GM12865 (cell line): ENCODE measurements around the gene PTPRK.
"Not testable (repeated sequence)": the region's sequence is repeated elsewhere in the genome, so short reads cannot be mapped to it uniquely, and the experiment has no call there.

Experiments
- DNase-seq: peaks from one replicate; pipeline ENCODE4 v3.0.0; 2010; ENCODE audit warnings: low read depth
- H3K4me3 ChIP-seq: 2 replicates; pipeline ENCODE4 v1.5.1; 2011; ENCODE audit warnings: mild to moderate bottlenecking, low read depth, low read length, control low read depth
- TF ChIP-seq, protein P1 (sequence below): IDR thresholded peaks from 2 replicates; pipeline ENCODE4 v1.5.1; 2011; ENCODE audit warnings: low read length, control low read depth, low read depth, inconsistent platforms; ENCODE audit not compliant: insufficient read depth; ENCODE audit errors: missing control alignments

The PTPRK gene

GRCh38 chr6:128437685-128438084 is 82.7 kb downstream of the PTPRK start:
- TF ChIP-seq, protein P1, sequence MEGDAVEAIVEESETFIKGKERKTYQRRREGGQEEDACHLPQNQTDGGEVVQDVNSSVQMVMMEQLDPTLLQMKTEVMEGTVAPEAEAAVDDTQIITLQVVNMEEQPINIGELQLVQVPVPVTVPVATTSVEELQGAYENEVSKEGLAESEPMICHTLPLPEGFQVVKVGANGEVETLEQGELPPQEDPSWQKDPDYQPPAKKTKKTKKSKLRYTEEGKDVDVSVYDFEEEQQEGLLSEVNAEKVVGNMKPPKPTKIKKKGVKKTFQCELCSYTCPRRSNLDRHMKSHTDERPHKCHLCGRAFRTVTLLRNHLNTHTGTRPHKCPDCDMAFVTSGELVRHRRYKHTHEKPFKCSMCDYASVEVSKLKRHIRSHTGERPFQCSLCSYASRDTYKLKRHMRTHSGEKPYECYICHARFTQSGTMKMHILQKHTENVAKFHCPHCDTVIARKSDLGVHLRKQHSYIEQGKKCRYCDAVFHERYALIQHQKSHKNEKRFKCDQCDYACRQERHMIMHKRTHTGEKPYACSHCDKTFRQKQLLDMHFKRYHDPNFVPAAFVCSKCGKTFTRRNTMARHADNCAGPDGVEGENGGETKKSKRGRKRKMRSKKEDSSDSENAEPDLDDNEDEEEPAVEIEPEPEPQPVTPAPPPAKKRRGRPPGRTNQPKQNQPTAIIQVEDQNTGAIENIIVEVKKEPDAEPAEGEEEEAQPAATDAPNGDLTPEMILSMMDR, result no peak
- H3K4me3 ChIP-seq, result no peak overlapping the region
- DNase-seq, result no peak

GRCh38 chr6:128434752-128435151 is 85.6 kb downstream of the PTPRK start:
- H3K4me3 ChIP-seq, DNase-seq: not testable (repeated sequence)

DNA sequence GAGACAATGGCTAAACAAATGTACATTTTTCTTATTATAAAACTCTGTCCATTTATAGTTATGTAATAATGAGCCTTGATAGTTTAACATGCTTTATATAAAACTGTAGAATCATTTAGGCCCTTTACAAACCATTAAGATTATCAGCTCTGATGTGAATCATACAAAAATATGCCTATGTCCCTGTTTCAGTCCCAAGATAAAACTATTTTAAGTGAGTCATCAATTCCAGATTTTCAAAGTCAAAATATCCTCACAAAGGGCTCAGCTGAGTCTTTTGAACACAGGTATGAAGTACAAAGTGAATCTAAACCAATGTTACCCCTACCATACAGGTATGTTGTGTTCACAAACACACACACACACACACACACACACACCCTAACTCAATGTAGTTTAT is 88.0 kb downstream of the PTPRK start:
- TF ChIP-seq, protein P1, result no peak
- no peak for DNase-seq
- H3K4me3 ChIP-seq, result no peak overlapping the region

DNA sequence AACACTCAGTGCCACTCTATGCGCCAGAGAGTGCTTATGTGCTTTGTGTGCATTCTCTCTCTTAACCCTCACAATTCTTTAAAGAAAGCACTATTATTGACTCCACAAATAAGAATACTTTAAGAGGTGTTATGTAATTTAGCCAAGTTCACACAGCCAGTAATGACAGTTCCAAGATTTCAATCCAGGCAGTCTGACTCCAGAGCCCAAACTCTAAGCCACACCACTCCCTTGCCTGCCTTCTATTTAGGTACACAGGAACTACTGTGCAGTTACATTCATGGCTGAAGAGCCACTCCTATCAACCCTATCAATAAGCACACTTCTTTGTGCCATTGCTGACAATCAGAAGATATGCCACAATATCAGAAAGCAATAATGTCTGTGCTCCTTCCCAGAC is 93.3 kb downstream of the PTPRK start:
- no peak for DNase-seq
- TF ChIP-seq, protein P1, result no peak
- no peak overlapping the region for H3K4me3 ChIP-seq

- DNase-seq, result no peak
- no peak overlapping the region for H3K4me3 ChIP-seq
- TF ChIP-seq, protein P1, result no peak
Observed at GRCh38 chr6:128425856-128426255, 94.5 kb downstream of the PTPRK start.

GRCh38 chr6:128422871-128423270 is 97.5 kb downstream of the PTPRK start:
- TF ChIP-seq, protein P1, result no peak
- H3K4me3 ChIP-seq, result no peak overlapping the region
- no peak for DNase-seq

DNA sequence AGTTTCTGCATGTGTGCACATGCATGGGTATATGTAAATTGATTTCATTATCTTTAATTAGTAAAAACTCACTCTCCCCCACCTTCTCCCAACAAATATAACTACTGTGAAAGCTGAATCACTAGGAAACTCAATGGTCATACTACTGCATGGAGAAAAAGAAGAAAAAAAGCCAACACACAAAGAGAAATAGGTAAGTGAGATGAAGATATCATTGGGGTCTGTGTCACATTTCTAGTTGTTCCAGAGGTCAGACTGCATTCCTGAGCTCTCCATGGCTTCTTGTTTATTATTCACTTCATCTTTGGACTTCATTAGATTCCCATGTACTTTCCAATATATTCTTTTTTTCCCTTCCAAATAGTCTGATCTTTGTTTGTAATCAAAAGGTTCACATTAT is 98.2 kb downstream of the PTPRK start:
- TF ChIP-seq, protein P1, result no peak
- DNase-seq, result no peak
- H3K4me3 ChIP-seq, result no peak overlapping the region
